Activated CD4-positive, alpha-beta T cell treated with anti-CD3 and anti-CD28 coated beads, Interleukin-2, Interleukin-4, amounts not matched to agents 100 ng/mL and 50 ng/mL, durations not matched to agents 16 hours and 8 hours (primary cell): Measurements from ENCODE around the gene ATAD2B.

Experiments
- DNase-seq: peaks from one replicate; pipeline ENCODE4 v3.0.0-alpha.2; 2020; ENCODE audit warnings: low spot score

ATAD2B gene

GRCh38 chr2:23912054-23912453 lies 14.9 kb downstream of the ATAD2B start:
- DNase-seq, result no peak

- no peak for DNase-seq
Observed at GRCh38 chr2:23905155-23905554, 21.8 kb downstream of the ATAD2B start.

GRCh38 chr2:23904692-23905091 lies 22.2 kb downstream of the ATAD2B start:
- no peak for DNase-seq

- no peak for DNase-seq
Observed at GRCh38 chr2:23904215-23904614, 22.7 kb downstream of the ATAD2B start.

- DNase-seq, result no peak
Observed at GRCh38 chr2:23903034-23903433, 23.9 kb downstream of the ATAD2B start.

GRCh38 chr2:23901966-23902846 lies 24.7 kb downstream of the ATAD2B start:
- DNase-seq, result no peak

GRCh38 chr2:23900541-23901322 lies 26.2 kb downstream of the ATAD2B start:
- DNase-seq, result peak; percentile 6

- no peak for DNase-seq
Observed at GRCh38 chr2:23900133-23900532, 26.8 kb downstream of the ATAD2B start.

GRCh38 chr2:23871206-23871605 lies 55.7 kb downstream of the ATAD2B start:
- no peak for DNase-seq

GRCh38 chr2:23867449-23867848 lies 59.5 kb downstream of the ATAD2B start:
- DNase-seq, result peak; percentile 59

- no peak for DNase-seq
Observed at GRCh38 chr2:23862716-23863426, 64.1 kb downstream of the ATAD2B start.

- no peak for DNase-seq
Observed at GRCh38 chr2:23861952-23862351, 65.0 kb downstream of the ATAD2B start.

- DNase-seq, result no peak
Observed at GRCh38 chr2:23859983-23860382, 66.9 kb downstream of the ATAD2B start.

GRCh38 chr2:23859234-23859633 lies 67.7 kb downstream of the ATAD2B start:
- no peak for DNase-seq

- no peak for DNase-seq
Observed at GRCh38 chr2:23850564-23851256, 76.2 kb downstream of the ATAD2B start.

- DNase-seq, result no peak
Observed at GRCh38 chr2:23844905-23845304, 82.0 kb downstream of the ATAD2B start.

GRCh38 chr2:23843051-23843976 lies 83.6 kb downstream of the ATAD2B start:
- no peak for DNase-seq

- no peak for DNase-seq
Observed at GRCh38 chr2:23839919-23840578, 86.9 kb downstream of the ATAD2B start.

GRCh38 chr2:23838996-23839395 lies 87.9 kb downstream of the ATAD2B start:
- no peak for DNase-seq

GRCh38 chr2:23838581-23838980 lies 88.3 kb downstream of the ATAD2B start:
- no peak for DNase-seq
